Measurements from ENCODE around the gene PEX14. TPM values are rescaled to one million over a fixed set of nuclear protein-coding genes. Genes with fewer than 3 reads are reported as not detected.
A peak's percentile ranks its signal among the peaks of the same experiment; 100 is the strongest.

PEX14 gene
- total RNA-seq, 1 experiment from 2014 or later = 29.3 TPM

DNA sequence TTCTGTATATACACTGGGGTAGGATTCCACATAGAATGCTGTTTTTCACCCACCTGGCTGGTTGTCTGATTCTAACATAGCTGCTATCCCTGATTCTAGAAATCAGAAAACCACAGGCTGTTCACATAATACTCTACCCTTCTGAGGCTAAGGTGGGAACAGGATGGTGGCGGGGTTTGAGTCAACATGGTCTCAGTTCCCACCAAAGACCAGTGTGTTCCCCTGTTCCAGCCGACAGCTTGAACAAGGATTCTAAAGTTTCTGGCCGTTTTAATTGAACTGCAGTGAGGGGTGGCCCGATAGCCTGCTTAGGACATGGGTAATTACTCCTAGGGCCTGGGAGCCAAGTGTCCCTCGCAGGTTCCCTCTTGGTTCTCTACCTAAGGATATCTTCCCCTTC, 38.4 kb downstream of the PEX14 start:
- Histone ChIP-seq H4K20me1 (ENCODE audit: insufficient read depth) (peaks cover 3% of the 10 kb centered on the region; the same call in 1 of the 2 replicates), H3K27ac (ENCODE audit: low read depth, low read length) (no peak overlapping the region), H3K27me3 (ENCODE audit: insufficient read depth, low read length) (no peaks in the 10 kb centered on the region), H2AFZ (ENCODE audit: low read depth, low read length, poor library complexity, severe bottlenecking) (no peak overlapping the region), H3K79me2 (ENCODE audit: insufficient read depth, low read length) (peaks cover 96% of the 10 kb centered on the region), H3K9me2 (ENCODE audit: insufficient read depth) (no peaks in the 10 kb centered on the region), H3K4me3 (replicated peaks in 1 of 2; ENCODE audit: low read depth in 1 of 2, low read length in 2 of 2) (no peak overlapping the region), H3K9ac (ENCODE audit: low read length) (no peak overlapping the region), H3K4me1 (ENCODE audit: control insufficient read depth in 1 of 2, insufficient read depth in 2 of 2, low read length in 2 of 2) (peaks cover 17 to 28% of the 10 kb centered on the region in 2 experiments), H3K9me3 (ENCODE audit: control insufficient read depth in 1 of 2, insufficient read depth in 1 of 2, low read depth in 1 of 2, low read length in 2 of 2) (no peaks in the 10 kb centered on the region), H3K4me2 (ENCODE audit: low read length) (no peak overlapping the region), H3K36me3 (ENCODE audit: control insufficient read depth in 1 of 2, insufficient read depth in 2 of 2, low read length in 2 of 2) (no peaks in the 10 kb centered on the region)
- DNase-seq (ENCODE audit: low read depth, low spot score) = no peak
- CTCF ChIA-PET = interaction anchor here (0.8 to 1.2 kb wide), 2 partner anchors 351 to 524 kb away, joined by 3 read pairs; no protein-coding TSS in a partner anchor
- ATAC-seq = no peak
- no TSS peak for BruUV-seq (replicated peaks)
- intact Hi-C loops (cut with micrococcal nuclease) = no loop called here
- RAD21 ChIA-PET (ENCODE audit: low non-redundant PET in 1 of 2, low total read pairs in 2 of 2, uncharacterized antibody in 2 of 2, unreplicated experiment in 2 of 2) = interaction anchor here in 1 of 2 experiments (0.5 kb wide), 1 partner anchor 13 kb away, joined by 3 read pairs; no protein-coding TSS in a partner anchor
- TF ChIP-seq EZH2phosphoT487 (IDR thresholded peaks at IDR 0.05; ENCODE audit: borderline replicate concordance) (no peak), ZFX (IDR thresholded peaks at IDR 0.05) (no peak), RAD21 (IDR thresholded peaks at IDR 0.05; ENCODE audit: low read depth) (no peak), FOSL1 (IDR thresholded peaks at IDR 0.05; ENCODE audit: low read depth) (no peak), POLR2A (IDR thresholded peaks at IDR 0.05; ENCODE audit: borderline replicate concordance, extremely low read depth, insufficient read depth, insufficient read length) (no peak), EZH2 (IDR thresholded peaks at IDR 0.05) (no peak), SP1 (IDR thresholded peaks at IDR 0.05; ENCODE audit: low read depth) (no peak), SIN3A (IDR thresholded peaks at IDR 0.05; ENCODE audit: low read depth) (no peak), CEBPB (IDR thresholded peaks at IDR 0.05; ENCODE audit: low read depth) (no peak)
- POLR2A ChIA-PET = no interaction called here

DNA sequence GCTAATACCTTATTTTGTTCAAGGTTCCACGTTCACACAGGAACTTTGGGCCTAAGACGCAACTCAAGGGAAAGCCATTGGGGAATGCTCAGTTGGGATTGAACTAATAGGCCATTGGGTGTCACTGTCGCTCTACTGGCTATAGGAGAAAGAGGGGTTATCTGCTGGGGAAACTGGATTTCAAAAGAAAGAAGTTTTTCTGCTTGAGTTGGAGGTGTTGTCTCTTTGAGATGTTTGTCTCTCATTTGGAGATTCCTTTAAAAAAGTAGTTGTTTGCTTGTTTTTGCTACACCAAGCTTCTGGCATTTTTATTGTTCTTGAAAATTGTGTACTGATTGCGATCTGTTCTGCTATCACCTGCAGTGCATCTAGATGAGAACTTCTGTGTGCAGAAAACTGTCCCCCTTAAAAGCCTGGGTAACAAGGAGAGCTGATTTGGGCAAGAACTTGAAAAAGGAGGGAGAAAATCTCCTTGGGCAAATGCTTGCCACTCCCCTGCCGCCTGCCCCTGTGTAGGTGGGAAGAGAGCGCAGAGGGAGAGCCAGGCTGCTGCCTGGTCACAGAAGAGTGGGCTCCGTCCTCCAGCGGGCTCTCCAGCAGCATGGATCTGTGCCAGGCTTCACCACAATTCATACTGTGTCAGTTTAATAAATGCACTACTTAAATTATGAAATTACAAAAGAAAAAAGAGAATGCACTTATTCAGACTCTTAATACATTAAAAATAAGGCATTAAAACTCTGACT, 39.9 kb downstream of the PEX14 start:
- intact Hi-C loops (cut with micrococcal nuclease) = loop anchor here (1.0 to 2.0 kb wide), 2 partner anchors 352 to 396 kb away; no protein-coding TSS in a partner anchor
- DNase-seq (ENCODE audit: low read depth, low spot score) (peak; percentile 29), ATAC-seq (peak; percentile 56)
- peaks cover 3% of the 10 kb centered on the region; the same call in 1 of the 2 replicates for H4K20me1 ChIP-seq (ENCODE audit: insufficient read depth)
- ChIA-PET POLR2A (interaction anchor here (0.6 kb wide), 1 partner anchor 524 kb away, joined by 3 read pairs; no protein-coding TSS in a partner anchor), RAD21 (ENCODE audit: low non-redundant PET in 1 of 2, low total read pairs in 2 of 2, uncharacterized antibody in 2 of 2, unreplicated experiment in 2 of 2) (no interaction called here), CTCF (interaction anchor here (1.0 kb wide), 1 partner anchor 11 kb away, joined by 3 read pairs; no protein-coding TSS in a partner anchor)
- no peak overlapping the region for H3K4me3 ChIP-seq (replicated peaks in 1 of 2; ENCODE audit: low read depth in 1 of 2, low read length in 2 of 2)
- H3K27ac ChIP-seq (ENCODE audit: low read depth, low read length) = no peak overlapping the region
- H3K27me3 ChIP-seq (ENCODE audit: insufficient read depth, low read length) = no peaks in the 10 kb centered on the region
- no peak overlapping the region for H3K9ac ChIP-seq (ENCODE audit: low read length)
- no peaks in the 10 kb centered on the region for H3K9me2 ChIP-seq (ENCODE audit: insufficient read depth)
- H3K9me3 ChIP-seq (ENCODE audit: control insufficient read depth in 1 of 2, insufficient read depth in 1 of 2, low read depth in 1 of 2, low read length in 2 of 2) = no peaks in the 10 kb centered on the region
- H3K4me2 ChIP-seq (ENCODE audit: low read length) = no peak overlapping the region
- H3K4me1 ChIP-seq (ENCODE audit: control insufficient read depth in 1 of 2, insufficient read depth in 2 of 2, low read length in 2 of 2) = peaks cover 14 to 20% of the 10 kb centered on the region in 2 experiments
- H3K79me2 ChIP-seq (ENCODE audit: insufficient read depth, low read length) = peaks cover 96% of the 10 kb centered on the region
- no peak overlapping the region for H2AFZ ChIP-seq (ENCODE audit: low read depth, low read length, poor library complexity, severe bottlenecking)
- BruUV-seq (replicated peaks) = no TSS peak
- H3K36me3 ChIP-seq (ENCODE audit: control insufficient read depth in 1 of 2, insufficient read depth in 2 of 2, low read length in 2 of 2) = no peaks in the 10 kb centered on the region
- TF ChIP-seq, protein P1, sequence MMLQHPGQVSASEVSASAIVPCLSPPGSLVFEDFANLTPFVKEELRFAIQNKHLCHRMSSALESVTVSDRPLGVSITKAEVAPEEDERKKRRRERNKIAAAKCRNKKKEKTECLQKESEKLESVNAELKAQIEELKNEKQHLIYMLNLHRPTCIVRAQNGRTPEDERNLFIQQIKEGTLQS (IDR thresholded peaks at IDR 0.05) = no peak
- TF ChIP-seq RAD21 (IDR thresholded peaks at IDR 0.05; ENCODE audit: low read depth) (peak; percentile 79), YY1 (IDR thresholded peaks at IDR 0.05; ENCODE audit: extremely low read depth, insufficient replicate concordance, low read depth, low read length) (no peak), POLR2A (IDR thresholded peaks at IDR 0.05; ENCODE audit: borderline replicate concordance, extremely low read depth, insufficient read depth, insufficient read length) (no peak), SIN3A (IDR thresholded peaks at IDR 0.05; ENCODE audit: low read depth) (no peak), ELF1 (IDR thresholded peaks at IDR 0.05; ENCODE audit: borderline replicate concordance, low read depth) (no peak), ZNF274 (IDR thresholded peaks at IDR 0.05; ENCODE audit: low read depth, low read length) (no peak), EZH2phosphoT487 (IDR thresholded peaks at IDR 0.05; ENCODE audit: borderline replicate concordance) (no peak), POLR2AphosphoS5 (IDR thresholded peaks at IDR 0.05; ENCODE audit: low read depth, low read length) (no peak)
- TF ChIP-seq, protein P2, sequence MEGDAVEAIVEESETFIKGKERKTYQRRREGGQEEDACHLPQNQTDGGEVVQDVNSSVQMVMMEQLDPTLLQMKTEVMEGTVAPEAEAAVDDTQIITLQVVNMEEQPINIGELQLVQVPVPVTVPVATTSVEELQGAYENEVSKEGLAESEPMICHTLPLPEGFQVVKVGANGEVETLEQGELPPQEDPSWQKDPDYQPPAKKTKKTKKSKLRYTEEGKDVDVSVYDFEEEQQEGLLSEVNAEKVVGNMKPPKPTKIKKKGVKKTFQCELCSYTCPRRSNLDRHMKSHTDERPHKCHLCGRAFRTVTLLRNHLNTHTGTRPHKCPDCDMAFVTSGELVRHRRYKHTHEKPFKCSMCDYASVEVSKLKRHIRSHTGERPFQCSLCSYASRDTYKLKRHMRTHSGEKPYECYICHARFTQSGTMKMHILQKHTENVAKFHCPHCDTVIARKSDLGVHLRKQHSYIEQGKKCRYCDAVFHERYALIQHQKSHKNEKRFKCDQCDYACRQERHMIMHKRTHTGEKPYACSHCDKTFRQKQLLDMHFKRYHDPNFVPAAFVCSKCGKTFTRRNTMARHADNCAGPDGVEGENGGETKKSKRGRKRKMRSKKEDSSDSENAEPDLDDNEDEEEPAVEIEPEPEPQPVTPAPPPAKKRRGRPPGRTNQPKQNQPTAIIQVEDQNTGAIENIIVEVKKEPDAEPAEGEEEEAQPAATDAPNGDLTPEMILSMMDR (IDR thresholded peaks at IDR 0.05 in 2 of 3, conservative IDR thresholded peaks at IDR 0.05 in 1 of 3; ENCODE audit: borderline replicate concordance in 1 of 3, insufficient read depth in 1 of 3, low read depth in 2 of 3, low read length in 2 of 3) = peak; percentile 49 to 66 (median 62)
